K562 (cell line): ENCODE data around the gene SNTG2.

Source experiments
- BRCA1 ChIP-seq, 2 experiments: fragments of 450-650 bp in 1 of 2; sonication (generic) in 1 of 2; formaldehyde crosslinking in 1 of 2; IDR thresholded peaks; 2 replicates each; pipeline versions ENCODE4 v1.5.0 to v1.6.1; 2017 to 2020; ENCODE audit warnings: mild to moderate bottlenecking in 1 of 2, missing genetic modification reagents in 1 of 2
- CSDE1 ChIP-seq, 2 experiments: fragments of 450-650 bp; IDR thresholded peaks; 2 replicates each; pipeline ENCODE4 v1.6.1; 2016; ENCODE audit warnings: mild to moderate bottlenecking in 1 of 2
- NFYB ChIP-seq: IDR thresholded peaks from 2 replicates; pipeline ENCODE4 v1.6.1; 2011; ENCODE audit warnings: mild to moderate bottlenecking, moderate library complexity; ENCODE audit not compliant: insufficient read length; ENCODE audit errors: extremely low read depth
- POLR2AphosphoS5 ChIP-seq: IDR thresholded peaks from 2 replicates; pipeline ENCODE4 v1.6.1; 2011; ENCODE audit warnings: mild to moderate bottlenecking, low read depth, low read length, moderate library complexity; ENCODE audit not compliant: control insufficient read depth, insufficient read depth
- PTTG1 ChIP-seq: fragments of 450-650 bp; IDR thresholded peaks from 2 replicates; pipeline ENCODE4 v1.6.1; 2016; ENCODE audit warnings: low read depth, mild to moderate bottlenecking, missing genetic modification characterization, missing compliant biosample characterization
- STAT5B ChIP-seq: fragments of 250-450 bp; sonication (Bioruptor Pico); IDR thresholded peaks from 2 replicates; pipeline ENCODE4 v1.8.0; 2021; ENCODE audit warnings: mild to moderate bottlenecking, inconsistent platforms
- ZNF354B ChIP-seq: fragments of 250-450 bp; sonication (Bioruptor Pico); IDR thresholded peaks from 2 replicates; pipeline ENCODE4 v1.4.0; 2020
- TF ChIP-seq, protein P1 (sequence below): IDR thresholded peaks from 3 replicates; pipeline ENCODE4 v1.6.1; 2011; ENCODE audit warnings: borderline replicate concordance, mild to moderate bottlenecking; ENCODE audit not compliant: insufficient read length, insufficient read depth

DNA sequence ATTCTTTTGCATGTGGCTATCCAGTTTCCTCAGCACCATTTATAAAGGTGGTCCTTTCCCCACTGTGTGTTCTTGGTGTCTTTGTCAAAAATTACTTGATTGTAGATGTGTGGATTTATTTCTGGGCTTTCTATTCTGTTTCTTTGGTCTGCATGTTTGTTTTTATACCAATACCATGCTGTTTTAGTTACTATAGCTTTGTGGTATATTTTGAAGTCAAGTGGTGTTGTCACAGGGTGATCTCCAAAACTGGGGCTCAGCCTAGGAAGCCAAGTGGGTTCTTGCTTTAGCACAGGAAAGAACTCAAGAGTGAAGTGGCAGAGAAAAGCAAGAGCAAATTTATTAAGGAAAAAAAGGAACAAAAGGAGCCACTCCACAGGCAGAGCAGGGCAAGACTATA lies 6.0 kb upstream of the SNTG2 start:
- TF ChIP-seq PTTG1 (tag) (no peak), POLR2AphosphoS5 (no peak), CSDE1 (IDR thresholded peaks at IDR 0.05) (no peak), NFYB (no peak), BRCA1 (IDR thresholded peaks at IDR 0.05) (no peak), BRCA1 (CRISPR knock-in tag; IDR thresholded peaks at IDR 0.05) (no peak), ZNF354B (CRISPR knock-in tag) (no peak), STAT5B (no peak)
- TF ChIP-seq, protein P1, sequence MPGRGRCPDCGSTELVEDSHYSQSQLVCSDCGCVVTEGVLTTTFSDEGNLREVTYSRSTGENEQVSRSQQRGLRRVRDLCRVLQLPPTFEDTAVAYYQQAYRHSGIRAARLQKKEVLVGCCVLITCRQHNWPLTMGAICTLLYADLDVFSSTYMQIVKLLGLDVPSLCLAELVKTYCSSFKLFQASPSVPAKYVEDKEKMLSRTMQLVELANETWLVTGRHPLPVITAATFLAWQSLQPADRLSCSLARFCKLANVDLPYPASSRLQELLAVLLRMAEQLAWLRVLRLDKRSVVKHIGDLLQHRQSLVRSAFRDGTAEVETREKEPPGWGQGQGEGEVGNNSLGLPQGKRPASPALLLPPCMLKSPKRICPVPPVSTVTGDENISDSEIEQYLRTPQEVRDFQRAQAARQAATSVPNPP = no peak
